Activated naive CD4-positive, alpha-beta T cell treated with anti-CD3 and anti-CD28 coated beads, Interleukin-2, amount 10 ng/mL, durations not matched to agents 7 days and 5 days (primary cell): Measurements from ENCODE around the gene KAZN.

Source experiments
- CTCF ChIA-PET: fragments of 350-600 bp; sonication (Branson Sonifier 250); formaldehyde crosslinking; loops from one replicate; lab custom pipeline; 2021; ENCODE audit warnings: antibody characterized with exemption; lab: Charles Lee
- DNase-seq: peaks from one replicate; pipeline ENCODE4 v3.0.0-alpha.2; 2020
- H3K27ac Mint-ChIP-seq: one replicate; pipeline ENCODE4 v1.8.0; 2021; ENCODE audit warnings: mild to moderate bottlenecking, moderate library complexity, mixed read lengths
- H3K27me3 Mint-ChIP-seq: one replicate; pipeline ENCODE4 v1.8.0; 2021; ENCODE audit warnings: mild to moderate bottlenecking, mixed read lengths
- H3K36me3 Mint-ChIP-seq: one replicate; pipeline ENCODE4 v1.8.0; 2021; ENCODE audit warnings: mixed read lengths
- H3K4me1 Mint-ChIP-seq: one replicate; pipeline ENCODE4 v1.8.0; 2021; ENCODE audit warnings: mixed read lengths
- H3K4me3 Mint-ChIP-seq: one replicate; pipeline ENCODE4 v1.8.0; 2021; ENCODE audit warnings: mild to moderate bottlenecking, moderate library complexity, mixed read lengths
- H3K9me3 Mint-ChIP-seq: one replicate; pipeline ENCODE4 v1.8.0; 2021; ENCODE audit warnings: mixed read lengths

Gene KAZN

GRCh38 chr1:15007842-15008241 is 409.4 kb downstream of the KAZN start:
- Mint-ChIP-seq H3K36me3 (no peaks in the 10 kb centered on the region), H3K4me1 (no peaks in the 10 kb centered on the region), H3K27me3 (peaks cover 7% of the 10 kb centered on the region), H3K4me3 (no peak overlapping the region), H3K27ac (no peak overlapping the region), H3K9me3 (peaks cover 2% of the 10 kb centered on the region)
- no peak for DNase-seq
- CTCF ChIA-PET, result no interaction called here

DNA sequence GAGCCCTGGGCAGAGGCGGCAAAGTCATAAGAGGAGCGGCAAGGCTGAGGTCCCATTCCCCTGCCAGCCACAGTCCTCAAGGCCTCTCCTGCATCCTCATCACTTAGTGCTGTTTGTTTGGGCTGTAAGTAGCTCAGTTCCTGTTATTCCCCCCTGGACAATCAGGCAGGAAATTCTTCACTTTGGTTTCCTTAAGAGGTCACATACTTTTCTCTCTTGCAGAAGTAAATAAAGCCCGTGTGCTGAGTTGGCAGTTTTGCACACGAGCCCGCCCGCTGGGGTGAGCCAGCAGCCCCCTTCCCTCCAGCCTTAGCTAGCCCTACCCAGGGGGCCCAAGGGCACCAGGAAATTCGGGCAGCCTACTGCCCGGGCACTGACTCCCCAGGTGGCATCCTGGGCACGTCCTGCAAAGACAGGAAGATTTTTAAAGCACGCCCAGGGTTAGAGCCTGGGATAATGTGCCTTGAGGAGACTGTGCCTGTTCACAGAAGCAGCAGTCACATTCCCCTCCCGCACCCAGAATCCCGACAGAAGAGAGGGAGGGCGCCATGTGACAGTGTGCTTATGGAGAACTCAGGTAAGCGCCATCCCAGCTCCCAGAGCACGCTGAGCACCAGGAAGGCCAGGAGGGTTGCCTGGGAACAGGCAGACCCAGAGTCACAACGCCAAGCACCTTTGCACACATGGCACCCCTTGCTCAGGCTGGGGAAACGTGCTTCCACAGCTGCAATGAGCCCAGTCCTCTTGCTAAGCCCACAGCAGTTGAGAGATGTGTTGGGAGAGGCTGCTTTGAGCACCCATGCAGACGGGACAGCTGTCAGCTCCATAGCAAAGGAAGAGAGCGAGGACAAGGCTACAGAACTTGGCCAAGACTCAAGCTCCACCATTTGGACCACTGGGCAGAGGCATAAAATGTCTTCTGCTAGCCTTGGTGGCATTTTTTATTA is 410.6 kb downstream of the KAZN start:
- CTCF ChIA-PET, result no interaction called here
- H3K4me3 Mint-ChIP-seq, result no peak overlapping the region
- DNase-seq, result no peak

GRCh38 chr1:15011160-15011559 is 412.7 kb downstream of the KAZN start:
- CTCF ChIA-PET, result no interaction called here
- Mint-ChIP-seq H3K4me1 (no peaks in the 10 kb centered on the region), H3K27ac (no peak overlapping the region), H3K4me3 (no peak overlapping the region), H3K9me3 (peaks cover 2% of the 10 kb centered on the region), H3K36me3 (no peaks in the 10 kb centered on the region), H3K27me3 (peaks cover 10% of the 10 kb centered on the region)
- no peak for DNase-seq

More for the DNA sequence above, 410.6 kb downstream of the KAZN start:
- peaks cover 10% of the 10 kb centered on the region for H3K27me3 Mint-ChIP-seq
- H3K27ac Mint-ChIP-seq, result no peak overlapping the region
- H3K36me3 Mint-ChIP-seq, result no peaks in the 10 kb centered on the region
- peaks cover 2% of the 10 kb centered on the region for H3K9me3 Mint-ChIP-seq
- no peaks in the 10 kb centered on the region for H3K4me1 Mint-ChIP-seq

- Mint-ChIP-seq H3K36me3 (no peaks in the 10 kb centered on the region), H3K4me3 (no peak overlapping the region), H3K27ac (no peak overlapping the region), H3K27me3 (peaks cover 10% of the 10 kb centered on the region), H3K4me1 (no peaks in the 10 kb centered on the region), H3K9me3 (peaks cover 2% of the 10 kb centered on the region)
- no peak for DNase-seq
- CTCF ChIA-PET, result interaction anchor here (1.7 kb wide), 1 partner anchor 16 kb away, joined by 4 read pairs; no protein-coding TSS in a partner anchor
Observed at GRCh38 chr1:15011661-15012060, 413.2 kb downstream of the KAZN start.

- DNase-seq, result no peak
- Mint-ChIP-seq H3K27ac (no peak overlapping the region), H3K36me3 (no peaks in the 10 kb centered on the region), H3K4me3 (no peak overlapping the region), H3K4me1 (no peaks in the 10 kb centered on the region), H3K9me3 (peaks cover 2% of the 10 kb centered on the region), H3K27me3 (peaks cover 10% of the 10 kb centered on the region)
- CTCF ChIA-PET, result interaction anchor here (1.7 kb wide), 1 partner anchor 15 kb away, joined by 4 read pairs; no protein-coding TSS in a partner anchor
Observed at GRCh38 chr1:15012822-15013221, 414.3 kb downstream of the KAZN start.

DNA sequence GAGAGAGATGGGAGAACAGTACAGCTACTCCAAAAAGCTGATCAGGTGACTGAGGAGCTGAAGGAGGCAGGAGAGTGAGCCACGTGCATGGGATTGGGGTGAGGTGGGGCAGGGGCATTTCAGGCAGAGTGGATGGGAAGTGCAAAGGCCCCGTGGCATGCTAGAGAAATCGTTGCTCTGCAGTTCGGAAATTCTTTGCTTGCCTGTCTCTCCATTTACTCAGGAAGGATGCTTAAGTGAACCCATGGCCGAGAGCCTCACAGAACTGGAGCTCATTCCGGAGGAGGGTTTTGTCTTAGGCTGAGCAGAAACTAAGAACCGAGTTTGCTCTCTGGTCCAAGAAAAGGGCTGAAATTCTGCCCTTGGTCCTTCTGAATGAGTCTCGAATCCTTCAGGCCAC is 415.3 kb downstream of the KAZN start:
- Mint-ChIP-seq H3K4me1 (no peaks in the 10 kb centered on the region), H3K27me3 (peaks cover 10% of the 10 kb centered on the region), H3K9me3 (peaks cover 2% of the 10 kb centered on the region), H3K4me3 (no peak overlapping the region), H3K27ac (no peak overlapping the region), H3K36me3 (no peaks in the 10 kb centered on the region)
- CTCF ChIA-PET, result no interaction called here
- DNase-seq, result no peak

GRCh38 chr1:15014516-15014915 is 416.0 kb downstream of the KAZN start:
- DNase-seq, result no peak
- H3K27ac Mint-ChIP-seq, result no peak overlapping the region
- H3K4me1 Mint-ChIP-seq, result no peaks in the 10 kb centered on the region
- H3K36me3 Mint-ChIP-seq, result no peaks in the 10 kb centered on the region
- CTCF ChIA-PET, result no interaction called here
- H3K4me3 Mint-ChIP-seq, result no peak overlapping the region
- peaks cover 2% of the 10 kb centered on the region for H3K9me3 Mint-ChIP-seq
- H3K27me3 Mint-ChIP-seq, result peaks cover 4% of the 10 kb centered on the region

- H3K4me3 Mint-ChIP-seq, result no peak overlapping the region
- H3K36me3 Mint-ChIP-seq, result no peaks in the 10 kb centered on the region
- peaks cover 3% of the 10 kb centered on the region for H3K27me3 Mint-ChIP-seq
- no peak for DNase-seq
- H3K9me3 Mint-ChIP-seq, result no peaks in the 10 kb centered on the region
- no peaks in the 10 kb centered on the region for H3K4me1 Mint-ChIP-seq
- CTCF ChIA-PET, result no interaction called here
- H3K27ac Mint-ChIP-seq, result no peak overlapping the region
Observed at GRCh38 chr1:15016001-15016400, 417.5 kb downstream of the KAZN start.

GRCh38 chr1:15016526-15016925 is 418.0 kb downstream of the KAZN start:
- DNase-seq, result no peak
- no peak overlapping the region for H3K4me3 Mint-ChIP-seq
- no peaks in the 10 kb centered on the region for H3K36me3 Mint-ChIP-seq
- peaks cover 3% of the 10 kb centered on the region for H3K27me3 Mint-ChIP-seq
- no peaks in the 10 kb centered on the region for H3K4me1 Mint-ChIP-seq
- CTCF ChIA-PET, result no interaction called here
- no peak overlapping the region for H3K27ac Mint-ChIP-seq
- no peaks in the 10 kb centered on the region for H3K9me3 Mint-ChIP-seq

DNA sequence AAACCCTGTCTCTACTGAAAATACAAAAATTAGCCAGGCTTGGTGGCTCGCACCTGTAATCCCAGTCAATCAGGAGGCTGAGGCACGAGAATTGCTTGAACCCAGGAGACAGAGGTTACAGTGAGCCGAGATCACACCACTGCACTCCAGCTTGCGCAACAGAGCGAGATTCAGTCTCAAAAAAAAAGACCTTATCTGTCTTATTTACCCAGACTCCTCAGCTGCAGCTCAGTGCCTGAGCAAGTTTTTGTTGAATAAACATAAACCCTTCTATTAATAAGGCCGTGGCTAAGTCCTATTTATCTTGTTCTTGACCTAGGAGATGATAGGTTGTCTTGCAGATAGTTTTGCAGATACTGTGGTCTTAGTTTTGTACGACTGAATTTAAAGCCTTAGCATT is 418.6 kb downstream of the KAZN start:
- Mint-ChIP-seq H3K27me3 (peaks cover 3% of the 10 kb centered on the region), H3K4me3 (no peak overlapping the region), H3K9me3 (no peaks in the 10 kb centered on the region), H3K36me3 (no peaks in the 10 kb centered on the region), H3K4me1 (no peaks in the 10 kb centered on the region), H3K27ac (no peak overlapping the region)
- no peak for DNase-seq
- CTCF ChIA-PET, result interaction anchor here (2.2 kb wide), 1 partner anchor 10 kb away, joined by 12 read pairs; no protein-coding TSS in a partner anchor

GRCh38 chr1:15018767-15019166 is 420.3 kb downstream of the KAZN start:
- no peaks in the 10 kb centered on the region for H3K9me3 Mint-ChIP-seq

DNA sequence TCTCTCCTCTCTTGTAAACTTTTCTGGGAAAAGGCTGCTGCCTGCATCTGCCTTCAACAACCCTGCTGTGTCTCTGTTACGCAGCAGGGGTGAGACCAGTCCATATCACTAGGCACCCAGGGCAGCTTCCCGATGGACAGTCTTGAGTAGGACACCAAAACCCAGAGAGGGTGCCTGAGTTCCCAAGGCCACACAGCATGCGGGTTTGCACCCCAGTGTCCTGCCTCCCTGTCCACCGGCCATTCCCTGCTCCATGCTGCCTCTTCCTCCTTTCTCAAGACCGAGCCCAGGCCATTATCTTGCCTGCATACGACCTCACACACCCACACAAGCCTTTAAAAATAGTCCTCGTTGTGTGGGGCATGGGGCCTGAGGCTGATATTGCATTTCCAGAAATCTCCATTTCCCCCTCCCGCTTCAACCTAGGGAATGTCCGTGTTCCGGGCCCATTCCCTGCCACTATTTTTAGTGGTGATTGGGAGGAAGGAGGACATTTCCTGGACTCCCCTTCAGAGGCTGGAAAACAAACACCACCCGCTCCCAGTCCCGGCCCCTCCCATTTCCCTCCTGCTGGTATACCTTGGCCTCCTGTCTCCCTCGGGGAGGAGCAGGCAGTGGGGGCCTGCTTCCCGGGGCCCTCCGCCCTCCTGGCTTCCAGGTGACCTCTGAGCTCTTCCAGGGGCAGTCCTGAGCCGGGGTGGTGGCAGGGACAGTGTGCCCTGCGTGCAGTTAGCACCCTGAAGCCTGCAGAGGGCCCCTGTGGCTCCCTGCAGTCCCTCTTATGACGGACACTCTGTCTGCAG is 422.7 kb downstream of the KAZN start:
- no peak overlapping the region for H3K27ac Mint-ChIP-seq
- CTCF ChIA-PET, result no interaction called here
- no peaks in the 10 kb centered on the region for H3K4me1 Mint-ChIP-seq
- no peaks in the 10 kb centered on the region for H3K36me3 Mint-ChIP-seq
- no peak for DNase-seq
- H3K9me3 Mint-ChIP-seq, result no peaks in the 10 kb centered on the region
- H3K27me3 Mint-ChIP-seq, result peaks cover 4% of the 10 kb centered on the region
- no peak overlapping the region for H3K4me3 Mint-ChIP-seq

More at GRCh38 chr1:15018767-15019166, 420.3 kb downstream of the KAZN start:
- H3K4me1 Mint-ChIP-seq, result no peaks in the 10 kb centered on the region
- H3K36me3 Mint-ChIP-seq, result no peaks in the 10 kb centered on the region
- no peak overlapping the region for H3K4me3 Mint-ChIP-seq
- H3K27me3 Mint-ChIP-seq, result no peaks in the 10 kb centered on the region
- CTCF ChIA-PET, result interaction anchor here (2.2 kb wide), 1 partner anchor 9 kb away, joined by 12 read pairs; no protein-coding TSS in a partner anchor
- H3K27ac Mint-ChIP-seq, result no peak overlapping the region
- no peak for DNase-seq

GRCh38 chr1:15022048-15022447 is 423.6 kb downstream of the KAZN start:
- Mint-ChIP-seq H3K27me3 (peaks cover 4% of the 10 kb centered on the region), H3K9me3 (no peaks in the 10 kb centered on the region), H3K4me1 (no peaks in the 10 kb centered on the region), H3K36me3 (no peaks in the 10 kb centered on the region), H3K4me3 (no peak overlapping the region), H3K27ac (no peak overlapping the region)
- CTCF ChIA-PET, result no interaction called here
- DNase-seq, result no peak

DNA sequence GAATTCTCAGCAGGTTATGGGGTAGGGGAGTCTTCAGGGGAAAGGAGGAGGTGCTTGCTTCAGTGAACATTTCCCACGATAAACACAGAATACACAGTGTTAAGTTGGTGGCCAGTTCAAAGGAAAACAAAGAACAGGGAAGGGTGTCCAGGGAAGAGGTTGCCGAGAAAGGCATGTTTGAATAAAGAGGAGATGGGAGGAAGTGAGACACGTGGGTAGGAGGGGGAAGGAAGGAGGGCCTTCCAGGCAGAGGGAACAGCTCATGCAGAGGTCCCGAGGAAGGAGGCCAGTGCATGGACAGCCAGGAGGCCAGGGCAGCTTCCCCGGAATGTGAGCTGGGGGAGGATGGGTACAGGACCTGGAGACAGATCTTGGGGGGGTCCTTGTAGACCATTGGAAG is 424.7 kb downstream of the KAZN start:
- H3K4me3 Mint-ChIP-seq, result no peak overlapping the region
- peaks cover 8% of the 10 kb centered on the region for H3K27me3 Mint-ChIP-seq
- no peaks in the 10 kb centered on the region for H3K9me3 Mint-ChIP-seq
- H3K36me3 Mint-ChIP-seq, result no peaks in the 10 kb centered on the region
- H3K27ac Mint-ChIP-seq, result no peak overlapping the region
- no peaks in the 10 kb centered on the region for H3K4me1 Mint-ChIP-seq
- DNase-seq, result no peak
- CTCF ChIA-PET, result no interaction called here
